ENCODE data around the gene SMG6.

The SMG6 gene

GRCh38 chr17:2040942-2041560 is 262.5 kb downstream of the SMG6 start:
- TF ChIP-seq CTCF (IDR thresholded peaks at IDR 0.05; ENCODE audit: borderline replicate concordance, control extremely low read depth, extremely low read depth, insufficient read depth, missing control alignments), result no peak
- no peak for DNase-seq (ENCODE audit: low spot score)
- in situ Hi-C loops (cut with MboI; ENCODE audit: low sequenced_read_pairs, unreplicated experiment), result loop anchor here (25.0 kb wide), 1 partner anchor 329 kb away; the partner anchor contains the start of genes TLCD2 and WDR81

GRCh38 chr17:2040219-2040827 is 263.3 kb downstream of the SMG6 start:
- in situ Hi-C loops (cut with MboI; ENCODE audit: low sequenced_read_pairs, unreplicated experiment), result loop anchor here (25.0 kb wide), 1 partner anchor 328 kb away; the partner anchor contains the start of genes TLCD2 and WDR81
- no peak for TF ChIP-seq CTCF (IDR thresholded peaks at IDR 0.05; ENCODE audit: borderline replicate concordance, control extremely low read depth, extremely low read depth, insufficient read depth, missing control alignments)
- no peak for DNase-seq (ENCODE audit: low spot score)

- TF ChIP-seq CTCF (IDR thresholded peaks at IDR 0.05; ENCODE audit: borderline replicate concordance, control extremely low read depth, extremely low read depth, insufficient read depth, missing control alignments), result no peak
- in situ Hi-C loops (cut with MboI; ENCODE audit: low sequenced_read_pairs, unreplicated experiment), result loop anchor here (10.0 to 25.0 kb wide), 2 partner anchors 132 to 325 kb away; partner anchors contain the start of genes TLCD2 and WDR81
These were observed 266.4 kb downstream of the SMG6 start for GRCh38 chr17:2037155-2037554.

GRCh38 chr17:2035541-2036488 is 267.8 kb downstream of the SMG6 start:
- no peak for DNase-seq (ENCODE audit: low spot score)
- TF ChIP-seq CTCF (IDR thresholded peaks at IDR 0.05; ENCODE audit: borderline replicate concordance, control extremely low read depth, extremely low read depth, insufficient read depth, missing control alignments), result no peak
- in situ Hi-C loops (cut with MboI; ENCODE audit: low sequenced_read_pairs, unreplicated experiment), result loop anchor here (10.0 to 25.0 kb wide), 2 partner anchors 131 to 324 kb away; partner anchors contain the start of genes TLCD2 and WDR81

More at GRCh38 chr17:2037155-2037554, 266.4 kb downstream of the SMG6 start:
- no peak for DNase-seq (ENCODE audit: low spot score)

GRCh38 chr17:2034806-2035540 is 268.6 kb downstream of the SMG6 start:
- in situ Hi-C loops (cut with MboI; ENCODE audit: low sequenced_read_pairs, unreplicated experiment), result loop anchor here (10.0 to 25.0 kb wide), 2 partner anchors 130 to 323 kb away; partner anchors contain the start of genes TLCD2 and WDR81
- DNase-seq (ENCODE audit: low spot score), result no peak
- no peak for TF ChIP-seq CTCF (IDR thresholded peaks at IDR 0.05; ENCODE audit: borderline replicate concordance, control extremely low read depth, extremely low read depth, insufficient read depth, missing control alignments)

Measured in GM13976 (cell line).